A673 (cell line): ENCODE measurements around the gene PAPPA.

Source experiments
- CTCF ChIP-seq: fragments of 300-800, 200-600 bp; sonication (generic); conservative IDR thresholded peaks from 2 replicates; pipeline ENCODE4 v1.5.1; 2017; ENCODE audit warnings: low read depth, mild to moderate bottlenecking, antibody characterized with exemption, low read length, moderate library complexity, mixed read lengths
- EZH2 ChIP-seq: fragments of 200-600 bp; sonication (generic); IDR thresholded peaks from 2 replicates; pipeline ENCODE4 v1.6.1; 2017; ENCODE audit warnings: borderline replicate concordance, low read depth, mild to moderate bottlenecking, mixed read lengths, antibody characterized with exemption, low read length; ENCODE audit not compliant: poor library complexity, severe bottlenecking

- TF ChIP-seq CTCF (no peak), EZH2 (no peak)
These were observed 50.8 kb downstream of the PAPPA start for GRCh38 chr9:116204252-116204882.
